Kidney epithelial cell (primary cell): Measurements from ENCODE around the gene ADGRL1. TPM values are rescaled to one million over a fixed set of nuclear protein-coding genes. Genes with fewer than 3 reads are reported as not detected.
"Not testable (repeated sequence)": the region's sequence is repeated elsewhere in the genome, so short reads cannot be mapped to it uniquely, and the experiment has no call there.

ENCODE experiments used
- DNase-seq: peaks from one replicate; pipeline ENCODE4 v3.0.0-alpha.2; 2010; ENCODE audit warnings: low read depth
- H3K27me3 ChIP-seq: 2 replicates; pipeline ENCODE4 v1.6.0; 2011; ENCODE audit warnings: low read length; ENCODE audit not compliant: control insufficient read depth, insufficient read depth
- H3K36me3 ChIP-seq: 2 replicates; pipeline ENCODE4 v1.5.1; 2011; ENCODE audit warnings: low read length; ENCODE audit not compliant: control insufficient read depth, insufficient read depth
- H3K4me3 ChIP-seq: 2 replicates; pipeline ENCODE4 v1.5.1; 2011; ENCODE audit warnings: low read depth, mild to moderate bottlenecking, control low read depth, low read length
- total RNA-seq: library from RNA; depleted of rRNA; stranded (reverse); fragments of >200 nt; gene quantifications from 2 replicates; pipeline ENCODE4 v1.2.3, GENCODE V29; 2015
- TF ChIP-seq, protein P1 (sequence below): IDR thresholded peaks from 2 replicates; pipeline ENCODE4 v1.5.1; 2011; ENCODE audit warnings: mild to moderate bottlenecking, moderate library complexity, low read length, control low read depth, inconsistent platforms; ENCODE audit not compliant: insufficient read depth, poor library complexity, severe bottlenecking

ADGRL1 gene
- total RNA-seq, 1 donor from 2014 or later: 15.0 TPM

DNA sequence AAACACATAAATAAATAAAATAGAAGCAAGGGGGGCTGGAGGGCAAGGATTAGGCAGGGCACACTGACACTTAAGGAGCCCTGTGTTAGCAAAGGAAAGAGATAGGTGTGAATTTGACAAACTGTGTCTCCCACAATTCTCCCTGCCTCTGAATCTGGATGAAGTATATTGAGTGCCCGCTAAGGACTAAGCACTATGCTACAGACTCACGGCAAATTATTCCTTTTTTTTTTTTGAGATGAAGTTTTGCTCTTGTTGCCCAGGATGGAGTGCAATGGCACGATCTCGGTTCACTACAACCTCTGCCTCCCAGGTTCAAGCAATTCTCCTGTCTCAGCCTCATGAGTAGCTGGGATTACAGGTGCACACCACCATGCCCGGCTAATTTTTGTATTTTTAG, 38.4 kb upstream of the ADGRL1 start:
- H3K36me3 ChIP-seq, H3K27me3 ChIP-seq, DNase-seq, H3K4me3 ChIP-seq: not testable (repeated sequence)

DNA sequence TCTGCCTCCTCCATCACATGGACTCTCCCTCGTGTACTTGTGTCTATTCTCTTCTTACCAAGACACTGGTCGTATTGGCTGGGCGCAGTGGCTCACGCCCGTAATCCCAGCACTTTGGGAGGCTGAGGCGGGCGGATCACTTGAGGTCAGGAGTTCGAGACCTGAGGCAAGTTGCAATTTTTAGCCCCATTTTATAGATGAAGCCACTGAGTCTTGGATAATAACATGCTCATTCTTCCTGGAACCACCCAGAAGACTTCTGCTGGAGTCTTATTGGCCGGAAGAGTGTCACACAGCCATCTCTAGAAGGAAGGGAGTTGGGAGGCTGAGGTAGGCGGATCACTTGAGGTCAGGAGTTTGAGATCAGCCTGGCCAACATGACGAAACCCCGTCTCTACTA, 37.7 kb upstream of the ADGRL1 start:
- H3K4me3 ChIP-seq, DNase-seq, H3K27me3 ChIP-seq, H3K36me3 ChIP-seq: not testable (repeated sequence)

DNA sequence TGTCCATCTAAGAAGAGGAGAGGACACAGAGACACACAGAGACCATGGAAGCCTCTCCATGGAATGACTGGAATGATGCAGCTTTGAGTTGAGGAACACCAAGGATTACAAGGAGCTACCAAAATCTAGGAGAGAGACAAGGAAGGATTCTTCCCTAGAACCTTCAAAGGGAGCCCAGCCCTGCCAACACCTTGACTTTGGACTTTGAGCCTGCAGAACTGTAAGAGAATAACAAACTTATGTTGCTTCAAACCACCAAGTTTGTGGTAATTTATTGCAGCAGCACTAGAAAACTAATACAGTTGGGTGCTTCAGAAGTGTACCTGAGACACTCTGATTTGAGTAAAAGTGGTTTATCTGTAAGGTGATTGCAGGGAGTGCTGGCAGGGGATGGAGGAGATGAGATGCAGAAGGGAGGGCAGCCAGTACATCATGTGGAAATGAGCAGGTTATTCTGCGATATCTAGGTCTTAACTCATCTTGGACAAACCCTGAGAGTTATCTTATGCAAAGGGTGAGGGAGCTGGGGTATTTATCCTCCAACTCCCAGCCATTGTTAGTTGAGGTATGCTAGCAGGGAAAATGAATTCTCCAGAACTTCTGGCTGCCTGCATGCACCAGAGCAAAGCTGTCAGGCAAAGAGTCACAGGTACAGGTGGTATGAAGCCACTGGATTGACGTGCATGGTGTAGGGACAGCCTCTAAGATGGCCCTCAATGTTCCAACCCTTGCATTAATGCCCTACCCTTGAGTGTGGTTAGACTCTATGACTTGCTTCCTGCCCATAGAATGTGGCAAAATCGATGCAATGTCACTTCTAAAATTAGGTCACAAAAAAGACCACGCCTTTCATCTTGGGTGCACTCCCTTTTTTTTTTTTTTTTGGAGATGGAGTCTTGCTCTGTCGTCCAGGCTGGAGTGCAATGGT, 31.3 kb upstream of the ADGRL1 start:
- Histone ChIP-seq H3K36me3 (no peaks in the 10 kb centered on the region), H3K27me3 (no peaks in the 10 kb centered on the region), H3K4me3 (no peak overlapping the region)
- TF ChIP-seq, protein P1, sequence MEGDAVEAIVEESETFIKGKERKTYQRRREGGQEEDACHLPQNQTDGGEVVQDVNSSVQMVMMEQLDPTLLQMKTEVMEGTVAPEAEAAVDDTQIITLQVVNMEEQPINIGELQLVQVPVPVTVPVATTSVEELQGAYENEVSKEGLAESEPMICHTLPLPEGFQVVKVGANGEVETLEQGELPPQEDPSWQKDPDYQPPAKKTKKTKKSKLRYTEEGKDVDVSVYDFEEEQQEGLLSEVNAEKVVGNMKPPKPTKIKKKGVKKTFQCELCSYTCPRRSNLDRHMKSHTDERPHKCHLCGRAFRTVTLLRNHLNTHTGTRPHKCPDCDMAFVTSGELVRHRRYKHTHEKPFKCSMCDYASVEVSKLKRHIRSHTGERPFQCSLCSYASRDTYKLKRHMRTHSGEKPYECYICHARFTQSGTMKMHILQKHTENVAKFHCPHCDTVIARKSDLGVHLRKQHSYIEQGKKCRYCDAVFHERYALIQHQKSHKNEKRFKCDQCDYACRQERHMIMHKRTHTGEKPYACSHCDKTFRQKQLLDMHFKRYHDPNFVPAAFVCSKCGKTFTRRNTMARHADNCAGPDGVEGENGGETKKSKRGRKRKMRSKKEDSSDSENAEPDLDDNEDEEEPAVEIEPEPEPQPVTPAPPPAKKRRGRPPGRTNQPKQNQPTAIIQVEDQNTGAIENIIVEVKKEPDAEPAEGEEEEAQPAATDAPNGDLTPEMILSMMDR: no peak
- no peak for DNase-seq

DNA sequence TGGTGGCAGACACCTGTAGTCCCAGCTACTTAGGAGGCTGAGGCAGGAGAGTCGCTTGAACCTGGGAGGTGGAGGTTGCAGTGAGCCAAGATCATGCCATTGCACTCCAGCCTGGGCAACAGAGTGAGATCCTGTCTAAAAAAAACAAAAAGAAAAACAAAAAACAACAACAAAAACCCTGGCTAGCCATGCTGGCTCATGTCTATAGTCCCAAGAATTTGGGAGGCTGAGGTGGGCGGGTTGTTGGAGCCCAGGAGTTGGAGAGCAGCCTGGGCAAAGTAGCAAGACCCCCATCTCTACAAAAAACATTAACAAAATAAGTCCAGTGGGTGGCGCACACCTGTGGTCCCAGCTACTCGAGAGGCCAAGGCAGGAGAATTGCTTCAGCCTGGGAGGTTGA, 27.0 kb upstream of the ADGRL1 start:
- H3K36me3 ChIP-seq, H3K27me3 ChIP-seq, H3K4me3 ChIP-seq, DNase-seq: not testable (repeated sequence)

DNA sequence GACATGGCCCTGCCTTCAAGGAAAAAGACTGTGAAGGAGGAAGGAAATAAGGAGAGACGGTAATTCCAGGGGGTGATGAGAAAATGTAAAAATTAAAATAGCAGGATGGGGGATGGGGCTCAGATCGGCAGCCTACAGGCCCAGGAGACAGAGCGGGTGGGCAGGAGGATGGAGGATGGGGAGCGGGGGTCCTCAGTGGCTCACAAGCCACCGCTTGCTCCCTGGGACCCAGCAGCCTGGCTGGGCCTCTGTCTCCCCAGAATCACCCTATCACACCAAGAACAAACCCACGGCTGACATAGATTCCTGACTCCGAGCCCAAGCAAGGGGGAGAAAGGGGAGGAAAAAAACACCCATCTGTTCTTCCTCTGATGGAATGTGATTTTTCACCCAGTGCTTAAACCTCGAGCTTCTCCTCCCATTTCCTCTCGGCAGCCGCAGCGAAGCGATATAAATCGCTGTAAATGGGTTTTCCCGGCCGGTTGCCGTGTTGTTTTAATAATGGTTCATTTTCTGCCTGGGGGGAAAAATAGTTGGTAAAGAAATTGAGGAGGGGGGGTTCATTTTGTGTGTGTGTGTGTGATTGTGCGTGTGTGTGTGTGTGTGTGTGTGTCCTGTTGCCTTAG, 22.6 kb upstream of the ADGRL1 start:
- H3K4me3 ChIP-seq, H3K36me3 ChIP-seq, H3K27me3 ChIP-seq, DNase-seq: not testable (repeated sequence)

DNA sequence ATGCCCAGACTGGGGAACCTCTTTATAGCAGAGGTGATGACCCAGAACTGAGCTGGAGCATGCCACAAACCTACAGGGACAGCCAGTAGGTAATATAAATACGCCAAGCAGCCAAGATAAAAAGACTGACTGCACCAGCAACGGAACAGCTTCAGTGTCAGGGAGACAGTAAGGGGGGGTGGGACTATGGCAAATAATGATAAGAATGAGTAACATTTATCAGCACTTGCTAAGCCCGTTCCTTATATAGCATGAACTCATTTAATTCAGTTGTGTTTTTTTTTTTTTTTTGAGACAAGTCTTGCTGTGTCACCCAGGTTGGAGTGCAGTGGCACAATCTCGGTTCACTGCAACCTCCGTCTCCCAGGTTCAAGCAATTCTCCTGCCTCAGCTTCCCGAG, 20.5 kb upstream of the ADGRL1 start:
- not testable (repeated sequence) for H3K27me3 ChIP-seq, H3K36me3 ChIP-seq, H3K4me3 ChIP-seq, DNase-seq

DNA sequence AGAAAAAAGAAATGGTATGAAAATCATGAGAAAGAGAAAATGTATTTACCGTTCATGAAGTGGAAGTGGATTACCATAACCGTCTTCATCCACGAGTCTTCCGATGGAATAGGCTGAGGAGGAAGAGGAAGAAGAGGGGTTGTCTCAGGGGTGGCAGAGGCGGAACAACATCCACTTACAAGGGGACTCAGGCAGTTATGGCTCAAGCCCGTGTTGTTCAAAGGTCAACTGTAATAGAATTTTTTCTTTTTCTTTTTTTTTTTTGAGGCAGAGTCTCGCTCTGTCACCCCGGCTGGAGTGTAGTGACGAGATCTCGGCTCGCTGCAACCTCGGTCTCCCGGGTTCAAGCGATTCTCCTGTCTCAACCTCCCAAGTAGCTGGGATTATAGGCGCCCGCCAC, 16.9 kb upstream of the ADGRL1 start:
- TF ChIP-seq, protein P1: no peak
- Histone ChIP-seq H3K4me3 (no peak overlapping the region), H3K36me3 (no peaks in the 10 kb centered on the region), H3K27me3 (no peaks in the 10 kb centered on the region)
- DNase-seq: no peak

DNA sequence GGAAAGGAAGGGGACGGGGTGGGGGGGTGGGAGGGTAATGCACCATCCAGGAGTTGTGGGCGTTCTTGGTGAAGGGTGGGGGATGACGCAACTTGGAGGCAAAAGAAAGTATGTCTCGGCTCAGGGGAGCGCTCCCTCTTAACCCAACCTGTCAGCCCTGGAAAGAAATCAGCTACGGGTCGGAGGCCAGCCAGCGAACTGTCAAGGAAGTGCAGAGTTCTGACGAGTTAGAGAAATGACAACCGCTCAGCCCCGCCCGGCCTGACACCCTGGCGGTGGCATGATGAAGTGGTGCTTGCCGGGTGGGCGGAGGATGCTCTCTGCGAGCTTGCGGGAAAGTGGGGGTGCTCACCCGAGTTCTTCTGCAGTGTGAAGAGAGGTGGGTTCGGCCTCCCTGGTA, 15.4 kb upstream of the ADGRL1 start:
- H3K4me3 ChIP-seq, DNase-seq, H3K27me3 ChIP-seq, H3K36me3 ChIP-seq: not testable (repeated sequence)
- TF ChIP-seq, protein P1: peak; percentile 49
